WTC11 (cell line): ENCODE measurements around the gene OR6C2. TPM values are rescaled to one million over a fixed set of nuclear protein-coding genes. Genes with fewer than 3 reads are reported as not detected.

ENCODE experiments used
- ATAC-seq: fragments of 200-7000 bp; cut with Tn5 transposase; 2 replicates; pipeline ENCODE4 v1.10.0; 2021; ENCODE audit warnings: mild to moderate bottlenecking, moderate library complexity
- CTCF ChIA-PET: fragments of 300-600 bp; sonication (Branson Sonifier 250); formaldehyde crosslinking; loops from one replicate; lab custom pipeline; 2021; ENCODE audit warnings: antibody characterized with exemption; lab: Charles Lee
- POLR2A ChIA-PET: fragments of 350-600 bp; sonication (Branson Sonifier 250); formaldehyde crosslinking; loops from one replicate; lab custom pipeline; 2021; ENCODE audit warnings: antibody characterized with exemption; lab: Charles Lee
- DNase-seq: peaks from one replicate; pipeline ENCODE4 v3.0.0; 2021; ENCODE audit warnings: low spot score
- H3K27ac Mint-ChIP-seq: 2 replicates; pipeline ENCODE4 v1.8.0; 2021; ENCODE audit warnings: mixed read lengths
- H3K27me3 Mint-ChIP-seq: 2 replicates; pipeline ENCODE4 v1.8.0; 2021; ENCODE audit warnings: low read depth, mild to moderate bottlenecking, moderate library complexity, mixed read lengths
- H3K36me3 Mint-ChIP-seq: 2 replicates; pipeline ENCODE4 v1.8.0; 2021; ENCODE audit warnings: mixed read lengths
- H3K4me1 Mint-ChIP-seq: 2 replicates; pipeline ENCODE4 v1.8.0; 2022; ENCODE audit warnings: mixed read lengths
- H3K4me3 Mint-ChIP-seq: 2 replicates; pipeline ENCODE4 v1.8.0; 2021; ENCODE audit warnings: mild to moderate bottlenecking, moderate library complexity, mixed read lengths
- H3K9me3 Mint-ChIP-seq: 2 replicates; pipeline ENCODE4 v1.8.0; 2021; ENCODE audit warnings: mixed read lengths
- AR ChIP-seq: fragments of 250-450 bp; sonication (Bioruptor Pico); IDR thresholded peaks from 2 replicates; pipeline ENCODE4 v1.9.0; 2021; ENCODE audit warnings: mild to moderate bottlenecking
- ATF6 ChIP-seq: sonication (generic); formaldehyde crosslinking; IDR thresholded peaks from 2 replicates; pipeline ENCODE4 v1.8.1; 2023; ENCODE audit warnings: mild to moderate bottlenecking, missing genetic modification reagents
- ETV6 ChIP-seq: sonication (generic); formaldehyde crosslinking; IDR thresholded peaks from 2 replicates; pipeline ENCODE4 v1.8.1; 2022; ENCODE audit warnings: mild to moderate bottlenecking, missing genetic modification reagents
- FOXK1 ChIP-seq: sonication (generic); formaldehyde crosslinking; IDR thresholded peaks from 2 replicates; pipeline ENCODE4 v1.8.0; 2022; ENCODE audit warnings: mild to moderate bottlenecking, moderate library complexity, missing genetic modification reagents
- FOXP1 ChIP-seq: sonication (generic); formaldehyde crosslinking; IDR thresholded peaks from 2 replicates; pipeline ENCODE4 v1.8.0; 2022; ENCODE audit warnings: missing genetic modification reagents, mild to moderate bottlenecking, moderate library complexity, borderline replicate concordance
- GABPB1 ChIP-seq: sonication (generic); formaldehyde crosslinking; IDR thresholded peaks from 2 replicates; pipeline ENCODE4 v1.8.1; 2023; ENCODE audit warnings: mild to moderate bottlenecking, missing genetic modification reagents
- GRHL2 ChIP-seq: fragments of 250-450 bp; sonication (Bioruptor Pico); IDR thresholded peaks from 2 replicates; pipeline ENCODE4 v1.8.0; 2022; ENCODE audit warnings: mild to moderate bottlenecking, moderate library complexity; ENCODE audit not compliant: insufficient replicate concordance, severe bottlenecking
- GTF2I ChIP-seq: fragments of 250-450 bp; sonication (Bioruptor Pico); conservative IDR thresholded peaks from 2 replicates; pipeline ENCODE4 v1.4.0; 2021; ENCODE audit warnings: mild to moderate bottlenecking
- JAZF1 ChIP-seq: fragments of 250-450 bp; sonication (Bioruptor Pico); IDR thresholded peaks from 2 replicates; pipeline ENCODE4 v1.9.0; 2021; ENCODE audit warnings: moderate library complexity, mild to moderate bottlenecking, inconsistent platforms
- JUN ChIP-seq: sonication (generic); formaldehyde crosslinking; IDR thresholded peaks from 2 replicates; pipeline ENCODE4 v1.8.0; 2023; ENCODE audit warnings: mild to moderate bottlenecking, missing genetic modification reagents
- MYBL2 ChIP-seq: sonication (generic); formaldehyde crosslinking; IDR thresholded peaks from 2 replicates; pipeline ENCODE4 v1.8.1; 2023; ENCODE audit warnings: mild to moderate bottlenecking, moderate library complexity, missing genetic modification reagents
- NFE2L1 ChIP-seq: sonication (generic); formaldehyde crosslinking; IDR thresholded peaks from 2 replicates; pipeline ENCODE4 v1.8.1; 2023; ENCODE audit warnings: missing genetic modification reagents
- NR2C2 ChIP-seq: sonication (generic); formaldehyde crosslinking; IDR thresholded peaks from 2 replicates; pipeline ENCODE4 v1.8.0; 2022; ENCODE audit warnings: mild to moderate bottlenecking, missing genetic modification reagents
- RORB ChIP-seq: fragments of 250-450 bp; sonication (Bioruptor Pico); IDR thresholded peaks from 2 replicates; pipeline ENCODE4 v1.9.0; 2021; ENCODE audit warnings: mild to moderate bottlenecking
- SOX15 ChIP-seq: fragments of 250-450 bp; sonication (Bioruptor Pico); IDR thresholded peaks from 2 replicates; pipeline ENCODE4 v1.9.0; 2021; ENCODE audit warnings: mild to moderate bottlenecking
- ZBTB21 ChIP-seq: sonication (generic); formaldehyde crosslinking; IDR thresholded peaks from 2 replicates; pipeline ENCODE4 v1.8.1; 2023; ENCODE audit warnings: mild to moderate bottlenecking, missing genetic modification reagents, borderline replicate concordance
- ZBTB43 ChIP-seq: sonication (generic); formaldehyde crosslinking; IDR thresholded peaks from 2 replicates; pipeline ENCODE4 v1.8.1; 2023; ENCODE audit warnings: mild to moderate bottlenecking, missing genetic modification reagents
- ZNF121 ChIP-seq: sonication (generic); formaldehyde crosslinking; IDR thresholded peaks from 2 replicates; pipeline ENCODE4 v1.8.0; 2023; ENCODE audit warnings: missing genetic modification reagents
- ZNF138 ChIP-seq: sonication (generic); formaldehyde crosslinking; conservative IDR thresholded peaks from 2 replicates; pipeline ENCODE4 v1.8.1; 2022; ENCODE audit warnings: mild to moderate bottlenecking, moderate library complexity, missing genetic modification reagents
- ZNF671 ChIP-seq: fragments of 250-450 bp; sonication (Bioruptor Pico); IDR thresholded peaks from 2 replicates; pipeline ENCODE4 v1.8.0; 2021; ENCODE audit warnings: mild to moderate bottlenecking
- total RNA-seq: library from RNA; stranded (reverse); gene quantifications from 3 replicates; pipeline ENCODE4 v1.2.3, GENCODE V29; 2021
- TF ChIP-seq, protein P1 (sequence below): sonication (generic); formaldehyde crosslinking; IDR thresholded peaks from 2 replicates; pipeline ENCODE4 v1.8.1; 2023; ENCODE audit warnings: mild to moderate bottlenecking, moderate library complexity, missing genetic modification reagents
- TF ChIP-seq, protein P2 (sequence below): sonication (generic); formaldehyde crosslinking; IDR thresholded peaks from 2 replicates; pipeline ENCODE4 v1.8.0; 2023; ENCODE audit warnings: missing genetic modification reagents, mild to moderate bottlenecking, borderline replicate concordance

OR6C2 gene
- total RNA-seq, 1 experiment from 2014 or later, result not detected

- Mint-ChIP-seq H3K4me3 (no peak overlapping the region), H3K36me3 (no peaks in the 10 kb centered on the region), H3K27me3 (no peaks in the 10 kb centered on the region; the same call in 1 of the 2 replicates), H3K27ac (no peak overlapping the region), H3K9me3 (no peaks in the 10 kb centered on the region), H3K4me1 (peaks cover 20% of the 10 kb centered on the region)
- ChIA-PET CTCF (no interaction called here), POLR2A (no interaction called here)
- no peak for TF ChIP-seq JAZF1
- TF ChIP-seq MYBL2 (CRISPR knock-in tag), result no peak
- TF ChIP-seq AR (CRISPR knock-in tag), result no peak
- TF ChIP-seq GTF2I, result no peak
- ATAC-seq (no peak), DNase-seq (no peak)
These were observed 26.9 kb upstream of the OR6C2 start for GRCh38 chr12:55416961-55417360.

DNA sequence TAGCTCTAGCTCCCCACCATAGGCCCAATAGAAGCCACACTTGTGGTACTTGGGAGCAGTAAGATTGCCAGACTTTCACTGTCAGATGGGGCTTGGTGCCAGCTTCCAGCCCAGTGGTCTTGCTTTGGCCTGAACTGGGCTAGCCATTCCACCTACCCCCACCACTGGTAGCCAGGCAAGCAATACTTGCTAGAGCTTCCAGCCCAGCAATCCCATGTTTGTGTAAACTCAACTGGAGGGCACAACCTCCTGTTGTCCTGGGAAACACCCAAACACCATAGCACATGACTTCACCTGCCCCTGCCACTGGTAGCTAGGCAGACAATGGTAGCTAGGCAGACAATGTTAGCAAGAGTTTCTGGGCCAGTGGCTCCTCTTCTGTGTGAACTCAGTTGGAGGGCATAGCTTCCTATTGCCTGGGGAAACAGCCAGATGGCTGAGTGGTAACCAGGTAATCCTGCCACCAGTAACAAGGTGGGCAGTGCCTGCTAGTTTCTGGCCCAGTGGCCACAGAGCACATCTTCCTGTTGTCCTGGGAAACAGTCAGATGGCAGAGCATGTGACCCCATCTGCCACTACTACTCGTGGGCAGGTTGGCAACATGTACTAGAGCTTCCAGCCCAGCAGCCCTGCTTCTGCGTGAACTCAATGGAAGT, 23.4 kb upstream of the OR6C2 start:
- ATAC-seq, result no peak
- no peak overlapping the region for H3K4me3 Mint-ChIP-seq
- H3K27me3 Mint-ChIP-seq, result no peaks in the 10 kb centered on the region
- TF ChIP-seq NR2C2 (CRISPR knock-in tag), result no peak
- no peak for TF ChIP-seq GABPB1 (CRISPR knock-in tag)
- no peak for TF ChIP-seq ZNF121 (CRISPR knock-in tag)
- no peak for TF ChIP-seq FOXK1 (CRISPR knock-in tag)
- TF ChIP-seq, protein P1, sequence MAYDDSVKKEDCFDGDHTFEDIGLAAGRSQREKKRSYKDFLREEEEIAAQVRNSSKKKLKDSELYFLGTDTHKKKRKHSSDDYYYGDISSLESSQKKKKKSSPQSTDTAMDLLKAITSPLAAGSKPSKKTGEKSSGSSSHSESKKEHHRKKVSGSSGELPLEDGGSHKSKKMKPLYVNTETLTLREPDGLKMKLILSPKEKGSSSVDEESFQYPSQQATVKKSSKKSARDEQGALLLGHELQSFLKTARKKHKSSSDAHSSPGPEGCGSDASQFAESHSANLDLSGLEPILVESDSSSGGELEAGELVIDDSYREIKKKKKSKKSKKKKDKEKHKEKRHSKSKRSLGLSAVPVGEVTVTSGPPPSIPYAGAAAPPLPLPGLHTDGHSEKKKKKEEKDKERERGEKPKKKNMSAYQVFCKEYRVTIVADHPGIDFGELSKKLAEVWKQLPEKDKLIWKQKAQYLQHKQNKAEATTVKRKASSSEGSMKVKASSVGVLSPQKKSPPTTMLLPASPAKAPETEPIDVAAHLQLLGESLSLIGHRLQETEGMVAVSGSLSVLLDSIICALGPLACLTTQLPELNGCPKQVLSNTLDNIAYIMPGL (CRISPR knock-in tag), result no peak
- TF ChIP-seq, protein P2, sequence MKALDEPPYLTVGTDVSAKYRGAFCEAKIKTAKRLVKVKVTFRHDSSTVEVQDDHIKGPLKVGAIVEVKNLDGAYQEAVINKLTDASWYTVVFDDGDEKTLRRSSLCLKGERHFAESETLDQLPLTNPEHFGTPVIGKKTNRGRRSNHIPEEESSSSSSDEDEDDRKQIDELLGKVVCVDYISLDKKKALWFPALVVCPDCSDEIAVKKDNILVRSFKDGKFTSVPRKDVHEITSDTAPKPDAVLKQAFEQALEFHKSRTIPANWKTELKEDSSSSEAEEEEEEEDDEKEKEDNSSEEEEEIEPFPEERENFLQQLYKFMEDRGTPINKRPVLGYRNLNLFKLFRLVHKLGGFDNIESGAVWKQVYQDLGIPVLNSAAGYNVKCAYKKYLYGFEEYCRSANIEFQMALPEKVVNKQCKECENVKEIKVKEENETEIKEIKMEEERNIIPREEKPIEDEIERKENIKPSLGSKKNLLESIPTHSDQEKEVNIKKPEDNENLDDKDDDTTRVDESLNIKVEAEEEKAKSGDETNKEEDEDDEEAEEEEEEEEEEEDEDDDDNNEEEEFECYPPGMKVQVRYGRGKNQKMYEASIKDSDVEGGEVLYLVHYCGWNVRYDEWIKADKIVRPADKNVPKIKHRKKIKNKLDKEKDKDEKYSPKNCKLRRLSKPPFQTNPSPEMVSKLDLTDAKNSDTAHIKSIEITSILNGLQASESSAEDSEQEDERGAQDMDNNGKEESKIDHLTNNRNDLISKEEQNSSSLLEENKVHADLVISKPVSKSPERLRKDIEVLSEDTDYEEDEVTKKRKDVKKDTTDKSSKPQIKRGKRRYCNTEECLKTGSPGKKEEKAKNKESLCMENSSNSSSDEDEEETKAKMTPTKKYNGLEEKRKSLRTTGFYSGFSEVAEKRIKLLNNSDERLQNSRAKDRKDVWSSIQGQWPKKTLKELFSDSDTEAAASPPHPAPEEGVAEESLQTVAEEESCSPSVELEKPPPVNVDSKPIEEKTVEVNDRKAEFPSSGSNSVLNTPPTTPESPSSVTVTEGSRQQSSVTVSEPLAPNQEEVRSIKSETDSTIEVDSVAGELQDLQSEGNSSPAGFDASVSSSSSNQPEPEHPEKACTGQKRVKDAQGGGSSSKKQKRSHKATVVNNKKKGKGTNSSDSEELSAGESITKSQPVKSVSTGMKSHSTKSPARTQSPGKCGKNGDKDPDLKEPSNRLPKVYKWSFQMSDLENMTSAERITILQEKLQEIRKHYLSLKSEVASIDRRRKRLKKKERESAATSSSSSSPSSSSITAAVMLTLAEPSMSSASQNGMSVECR (CRISPR knock-in tag), result no peak
- no peak for TF ChIP-seq ATF6
- no peak for TF ChIP-seq GTF2I
- no peak for TF ChIP-seq ETV6
- TF ChIP-seq ZNF138, result no peak
- no peak for TF ChIP-seq ZBTB43 (CRISPR knock-in tag)
- no peak for TF ChIP-seq RORB (CRISPR knock-in tag)
- TF ChIP-seq GRHL2 (CRISPR knock-in tag), result no peak
- no peak for TF ChIP-seq JUN (CRISPR knock-in tag)
- no peak for TF ChIP-seq SOX15 (CRISPR knock-in tag)
- no peak for TF ChIP-seq FOXP1 (CRISPR knock-in tag)
- no peak for TF ChIP-seq NFE2L1 (CRISPR knock-in tag)
- no peak for TF ChIP-seq ZNF671 (CRISPR knock-in tag)
- TF ChIP-seq ZBTB21 (CRISPR knock-in tag), result no peak
- TF ChIP-seq, all 79 proteins: peak for 0
- POLR2A ChIA-PET, result no interaction called here
- Mint-ChIP-seq H3K36me3 (no peaks in the 10 kb centered on the region), H3K4me1 (peaks cover 10% of the 10 kb centered on the region), H3K9me3 (no peaks in the 10 kb centered on the region), H3K27ac (no peak overlapping the region)
- no peak for DNase-seq
- CTCF ChIA-PET, result no interaction called here
